Uterus (tissue), 4 donors: ENCODE results near the gene TPRG1. TPM values are rescaled to one million over a fixed set of nuclear protein-coding genes. Genes with fewer than 3 reads are reported as not detected.

ENCODE experiments used
- DNase-seq, 2 donors: peaks; one replicate each; pipeline ENCODE4 v3.0.0-alpha.2; 2019 to 2020
- H3K27ac ChIP-seq, 2 donors: fragments of 200-600 bp; sonication (generic); 1 replicate in 1 of 2; 2 replicates in 1 of 2; pipeline ENCODE4 v1.5.1; 2016 to 2018
- H3K27me3 ChIP-seq, 2 donors: fragments of 200-600 bp; sonication (generic); one replicate each; pipeline ENCODE4 v1.5.1; 2018 to 2019; ENCODE audit warnings: control low read depth in 1 of 2
- H3K36me3 ChIP-seq, 2 donors: fragments of 200-600 bp; sonication (generic); one replicate each; pipeline ENCODE4 v1.5.1; 2019; ENCODE audit warnings: control low read depth in 1 of 2
- H3K4me1 ChIP-seq, 2 donors: fragments of 200-600 bp; sonication (generic); one replicate each; pipeline ENCODE4 v1.5.1; 2018 to 2019; ENCODE audit warnings: control low read depth in 1 of 2
- H3K4me3 ChIP-seq, 2 donors: fragments of 200-600 bp; sonication (generic); 1 replicate in 1 of 2; 2 replicates in 1 of 2; pipeline ENCODE4 v1.5.1; 2018 to 2019; ENCODE audit warnings: mild to moderate bottlenecking in 1 of 2
- H3K9me3 ChIP-seq, 2 donors: fragments of 200-600 bp; sonication (generic); one replicate each; pipeline ENCODE4 v1.5.1; 2019; ENCODE audit warnings: control low read depth in 1 of 2
- POLR2A ChIP-seq, 2 donors: fragments of 450-650 bp; IDR thresholded peaks; one replicate each; pipeline ENCODE4 v1.6.1; 2016; ENCODE audit warnings: antibody characterized with exemption in 2 of 2, mild to moderate bottlenecking in 1 of 2, moderate library complexity in 1 of 2
- intact Hi-C: fragments of 100-400 bp; cut with DNase I; formaldehyde crosslinking; loops from one replicate; pipeline ENCODE4 v1.15.1; 2023; ENCODE audit warnings: low total_unique reads
- total RNA-seq, 4 donors: library from RNA; depleted of rRNA in 3 of 4; stranded (reverse); fragments of >200 nt in 3 of 4; gene quantifications; one replicate each; pipeline versions ENCODE4 v1.1.0 to v1.2.4, GENCODE V29; 2014 to 2023
- TF ChIP-seq, protein P1 (sequence below), 4 experiments: fragments of 200-600 bp in 2 of 4; fragments of 450-650 bp in 2 of 4; sonication (generic) in 2 of 4; IDR thresholded peaks; one replicate each; pipeline ENCODE4 v1.5.1; 2016 to 2019; ENCODE audit warnings: antibody characterized with exemption in 4 of 4, mild to moderate bottlenecking in 2 of 4, moderate library complexity in 1 of 4
- donor health status: DM: yes; HTN: yes; CAD: no.

TPRG1 gene
- total RNA-seq, 4 donors from 2014 or later, result 7.7 to 29.4 (median 8.3) TPM

DNA sequence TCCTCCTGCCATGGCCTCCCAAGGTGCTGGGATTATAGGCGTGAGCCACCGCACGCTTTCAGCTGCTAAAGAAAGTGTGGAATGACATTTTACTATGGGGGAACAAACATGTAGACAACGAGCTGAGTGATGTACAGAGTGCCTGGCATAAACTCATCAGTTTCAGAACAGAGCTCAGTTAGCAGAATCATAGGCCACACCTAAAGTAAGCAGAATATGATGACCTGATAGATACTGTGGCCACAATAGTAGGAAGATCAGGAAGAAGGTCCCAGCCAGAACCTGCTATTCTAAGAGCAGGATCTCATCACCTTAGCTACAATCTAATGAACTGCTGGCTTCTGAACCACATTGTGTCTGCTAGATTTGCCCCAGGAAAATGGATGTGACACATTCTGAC, 158.3 kb downstream of the TPRG1 start:
- Histone ChIP-seq H3K4me1 (no peaks in the 10 kb centered on the region), H3K36me3 (no peaks in the 10 kb centered on the region), H3K27me3 (no peaks in the 10 kb centered on the region), H3K27ac (no peak overlapping the region), H3K4me3 (no peak overlapping the region), H3K9me3 (no peaks in the 10 kb centered on the region)
- no peak for DNase-seq
- TF ChIP-seq POLR2A (IDR thresholded peaks at IDR 0.05), result no peak
- TF ChIP-seq, protein P1, sequence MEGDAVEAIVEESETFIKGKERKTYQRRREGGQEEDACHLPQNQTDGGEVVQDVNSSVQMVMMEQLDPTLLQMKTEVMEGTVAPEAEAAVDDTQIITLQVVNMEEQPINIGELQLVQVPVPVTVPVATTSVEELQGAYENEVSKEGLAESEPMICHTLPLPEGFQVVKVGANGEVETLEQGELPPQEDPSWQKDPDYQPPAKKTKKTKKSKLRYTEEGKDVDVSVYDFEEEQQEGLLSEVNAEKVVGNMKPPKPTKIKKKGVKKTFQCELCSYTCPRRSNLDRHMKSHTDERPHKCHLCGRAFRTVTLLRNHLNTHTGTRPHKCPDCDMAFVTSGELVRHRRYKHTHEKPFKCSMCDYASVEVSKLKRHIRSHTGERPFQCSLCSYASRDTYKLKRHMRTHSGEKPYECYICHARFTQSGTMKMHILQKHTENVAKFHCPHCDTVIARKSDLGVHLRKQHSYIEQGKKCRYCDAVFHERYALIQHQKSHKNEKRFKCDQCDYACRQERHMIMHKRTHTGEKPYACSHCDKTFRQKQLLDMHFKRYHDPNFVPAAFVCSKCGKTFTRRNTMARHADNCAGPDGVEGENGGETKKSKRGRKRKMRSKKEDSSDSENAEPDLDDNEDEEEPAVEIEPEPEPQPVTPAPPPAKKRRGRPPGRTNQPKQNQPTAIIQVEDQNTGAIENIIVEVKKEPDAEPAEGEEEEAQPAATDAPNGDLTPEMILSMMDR (IDR thresholded peaks at IDR 0.05), result no peak
- intact Hi-C loops, result no loop called here

DNA sequence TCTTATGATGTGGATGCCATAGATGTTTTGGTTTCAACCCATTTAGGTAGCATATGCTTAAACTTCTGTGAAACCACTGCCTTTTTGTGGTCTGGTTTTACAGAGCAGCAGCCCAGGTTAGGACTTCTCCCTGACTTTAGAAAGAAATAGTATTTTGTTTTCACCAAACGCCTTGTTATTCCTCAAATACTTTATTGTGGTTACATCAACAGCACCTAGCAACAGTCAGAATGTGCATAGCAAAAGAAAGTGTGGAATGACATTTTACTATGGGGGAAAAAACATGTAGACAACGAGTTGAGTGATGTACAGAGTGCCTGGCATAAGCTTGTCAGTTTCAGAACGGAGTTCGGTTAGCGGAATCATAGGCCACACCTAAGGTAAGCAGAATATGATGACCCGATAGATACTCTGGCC, 159.2 kb downstream of the TPRG1 start:
- Histone ChIP-seq H3K27me3 (no peaks in the 10 kb centered on the region), H3K4me1 (no peaks in the 10 kb centered on the region), H3K36me3 (no peaks in the 10 kb centered on the region), H3K4me3 (no peak overlapping the region), H3K9me3 (no peaks in the 10 kb centered on the region), H3K27ac (no peak overlapping the region)
- DNase-seq, result no peak
- TF ChIP-seq POLR2A (IDR thresholded peaks at IDR 0.05), result no peak
- TF ChIP-seq, protein P1 (IDR thresholded peaks at IDR 0.05), result no peak
- intact Hi-C loops, result no loop called here

DNA sequence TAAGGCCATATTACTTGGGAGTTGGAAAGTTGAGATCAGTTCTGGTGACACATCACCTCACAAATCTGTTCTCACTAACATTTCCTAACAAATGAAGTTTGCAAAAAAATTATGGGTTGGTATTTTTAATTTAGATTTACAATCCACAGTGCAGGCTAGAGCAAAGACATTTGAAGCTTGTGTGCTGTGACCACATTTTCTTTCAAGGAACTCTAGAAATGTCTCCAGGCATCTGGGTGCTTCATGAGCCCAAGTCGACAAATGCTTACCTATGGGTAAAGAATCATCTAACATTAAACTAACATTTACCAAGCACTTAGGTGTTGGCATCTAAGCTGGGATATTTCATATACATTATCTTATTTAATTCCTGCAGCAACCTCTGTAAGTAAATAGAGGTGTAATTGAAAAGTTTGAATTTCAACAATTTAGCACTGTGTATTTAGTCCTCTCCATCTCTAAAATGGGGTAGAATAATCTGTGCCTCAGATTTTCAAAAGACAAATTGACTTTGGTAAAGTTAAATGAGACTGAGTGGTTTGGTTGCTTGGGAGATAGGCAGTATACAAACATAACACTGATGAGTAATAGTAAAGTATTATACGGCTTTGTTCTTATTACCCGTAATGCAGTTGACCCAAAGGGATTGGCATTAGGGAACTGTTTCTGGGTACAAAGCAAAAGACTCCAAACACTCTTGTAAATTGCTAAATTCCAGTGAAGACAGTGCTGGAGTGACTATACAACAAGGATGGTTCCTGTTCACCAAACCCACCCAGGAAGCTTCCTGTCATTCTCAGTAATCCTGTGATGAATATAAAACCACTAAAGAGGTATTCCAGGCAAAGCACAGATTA, 162.5 kb downstream of the TPRG1 start:
- no peak for DNase-seq
- Histone ChIP-seq H3K27ac (no peak overlapping the region), H3K36me3 (no peaks in the 10 kb centered on the region), H3K27me3 (no peaks in the 10 kb centered on the region), H3K4me1 (no peaks in the 10 kb centered on the region), H3K9me3 (no peaks in the 10 kb centered on the region), H3K4me3 (no peak overlapping the region)
- no peak for TF ChIP-seq POLR2A (IDR thresholded peaks at IDR 0.05)
- TF ChIP-seq, protein P1 (IDR thresholded peaks at IDR 0.05), result no peak
- intact Hi-C loops, result no loop called here

DNA sequence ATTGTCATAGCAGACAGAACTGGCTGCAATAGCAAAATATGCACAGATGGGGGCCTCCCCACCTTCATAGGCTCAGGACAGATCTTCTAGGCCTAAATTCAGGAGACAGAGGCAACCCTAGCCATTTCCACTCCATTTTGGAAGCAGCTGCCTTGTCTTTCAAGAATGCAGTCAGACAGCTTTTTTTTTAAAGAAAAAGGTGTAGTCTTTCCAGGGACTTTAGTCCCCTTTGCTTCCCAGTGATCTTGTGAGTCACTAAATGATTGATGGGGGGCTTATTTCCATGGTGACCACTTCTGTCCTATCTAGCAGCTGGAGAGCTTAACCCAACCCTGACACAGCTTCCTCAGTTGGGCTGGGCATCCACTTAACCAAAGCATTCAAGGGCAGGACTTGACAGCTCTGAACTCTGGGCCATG, 165.9 kb downstream of the TPRG1 start:
- H3K4me1 ChIP-seq, result no peaks in the 10 kb centered on the region
- TF ChIP-seq POLR2A (IDR thresholded peaks at IDR 0.05), result no peak
- TF ChIP-seq, protein P1 (IDR thresholded peaks at IDR 0.05), result no peak
- DNase-seq, result no peak
- H3K36me3 ChIP-seq, result no peaks in the 10 kb centered on the region
- no peak overlapping the region for H3K27ac ChIP-seq
- no peak overlapping the region for H3K4me3 ChIP-seq
- no peaks in the 10 kb centered on the region for H3K27me3 ChIP-seq
- no peaks in the 10 kb centered on the region for H3K9me3 ChIP-seq
- intact Hi-C loops, result no loop called here

DNA sequence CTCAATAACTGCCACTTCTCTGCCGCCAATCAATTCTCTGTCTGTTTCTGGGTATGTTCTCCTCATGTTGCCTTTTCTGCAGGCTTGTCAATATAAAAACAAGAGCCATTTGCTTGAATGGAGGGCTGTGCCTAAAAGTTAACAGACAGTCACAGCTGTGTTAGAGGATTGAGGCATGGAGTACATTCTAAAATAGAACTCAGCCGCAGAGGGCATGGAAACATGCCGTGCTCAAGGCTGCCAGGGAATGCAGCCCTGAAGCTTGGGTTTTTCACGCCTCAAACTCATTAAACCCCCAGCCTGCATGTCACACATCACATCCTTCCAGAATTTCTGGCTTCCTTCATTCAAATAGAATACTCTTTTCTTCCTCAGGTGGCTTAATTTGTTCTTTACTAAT, 166.6 kb downstream of the TPRG1 start:
- Histone ChIP-seq H3K27ac (no peak overlapping the region), H3K9me3 (no peaks in the 10 kb centered on the region), H3K4me1 (no peaks in the 10 kb centered on the region), H3K4me3 (no peak overlapping the region), H3K27me3 (no peaks in the 10 kb centered on the region), H3K36me3 (no peaks in the 10 kb centered on the region)
- intact Hi-C loops, result no loop called here
- no peak for DNase-seq
- TF ChIP-seq POLR2A (IDR thresholded peaks at IDR 0.05), result no peak
- TF ChIP-seq, protein P1 (IDR thresholded peaks at IDR 0.05), result no peak
